Right renal pelvis (tissue), 4 donors: ENCODE data around the gene DNAI7. TPM values are rescaled to one million over a fixed set of nuclear protein-coding genes. Genes with fewer than 3 reads are reported as not detected.

Experiments used
- DNase-seq, 4 donors: peaks; one replicate each; pipeline ENCODE4 v3.0.0-alpha.2; 2013; ENCODE audit warnings: low read depth in 4 of 4, low spot score in 3 of 4, missing footprints in 1 of 4
- polyA plus RNA-seq, 4 donors: library from polyadenylated mRNA; unstranded; fragments of 120-200 nt; gene quantifications; one replicate each; pipeline ENCODE4 v1.2.1, GENCODE V29; 2013; ENCODE audit not compliant: insufficient read length in 4 of 4

The DNAI7 gene
- polyA plus RNA-seq, 4 donors, result 5.2 to 7.2 (median 6.4) TPM

DNA sequence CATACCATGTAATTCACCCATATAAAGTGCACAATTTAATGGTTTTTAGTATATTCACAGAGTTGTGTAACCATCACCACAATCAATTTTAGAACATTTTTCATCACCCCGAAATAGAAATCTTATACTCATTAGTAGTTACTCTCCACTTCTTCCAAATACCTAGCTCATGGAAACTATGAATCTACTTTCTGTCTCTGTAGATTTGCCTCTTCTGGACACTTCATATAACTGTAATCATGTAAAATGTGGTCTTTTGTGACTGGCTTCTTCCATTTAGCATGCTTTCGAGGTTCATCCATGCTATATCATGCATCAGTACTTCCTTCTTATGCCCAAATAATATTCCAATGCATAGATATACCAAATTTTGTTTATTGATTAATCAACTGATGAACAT, 10.8 kb downstream of the DNAI7 start:
- no peak for DNase-seq

DNA sequence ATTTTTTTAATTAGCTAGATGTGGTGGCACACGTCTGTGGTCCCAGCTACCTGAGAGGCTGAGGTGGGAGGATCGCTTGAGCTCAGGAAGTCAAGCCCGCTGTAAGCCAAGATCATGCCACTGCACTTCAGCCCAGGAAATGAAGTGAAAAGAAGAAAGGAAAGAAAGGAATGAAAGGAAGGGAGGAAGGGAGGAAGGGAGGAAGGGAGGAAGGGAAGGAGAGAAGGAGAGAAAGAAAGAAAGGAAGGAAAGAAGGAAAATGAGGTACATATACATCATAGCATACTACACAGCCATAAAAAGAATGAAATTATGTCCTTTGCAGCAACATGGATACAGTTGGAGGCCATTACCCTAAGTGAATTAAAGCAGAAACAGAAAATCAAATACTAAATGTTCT, 12.2 kb downstream of the DNAI7 start:
- no peak for DNase-seq

DNA sequence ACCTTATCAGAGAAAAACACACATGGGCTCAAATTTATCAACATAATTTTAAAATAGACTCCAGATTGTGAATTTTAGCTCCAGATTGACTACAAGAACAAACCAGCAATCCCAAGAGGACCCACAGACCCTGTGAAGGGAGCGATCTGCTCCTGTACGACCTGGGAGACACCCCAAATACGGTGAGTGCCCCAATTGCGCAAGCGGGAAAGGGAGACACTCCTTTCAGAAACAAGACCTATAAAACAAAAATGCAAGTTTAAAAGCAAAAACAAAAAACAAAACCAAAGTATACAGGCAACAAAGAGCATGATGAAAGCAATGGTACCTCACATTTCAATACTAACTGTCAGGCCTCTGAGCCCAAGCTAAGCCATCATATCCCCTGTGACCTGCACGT, 32.1 kb downstream of the DNAI7 start:
- no peak for DNase-seq

DNA sequence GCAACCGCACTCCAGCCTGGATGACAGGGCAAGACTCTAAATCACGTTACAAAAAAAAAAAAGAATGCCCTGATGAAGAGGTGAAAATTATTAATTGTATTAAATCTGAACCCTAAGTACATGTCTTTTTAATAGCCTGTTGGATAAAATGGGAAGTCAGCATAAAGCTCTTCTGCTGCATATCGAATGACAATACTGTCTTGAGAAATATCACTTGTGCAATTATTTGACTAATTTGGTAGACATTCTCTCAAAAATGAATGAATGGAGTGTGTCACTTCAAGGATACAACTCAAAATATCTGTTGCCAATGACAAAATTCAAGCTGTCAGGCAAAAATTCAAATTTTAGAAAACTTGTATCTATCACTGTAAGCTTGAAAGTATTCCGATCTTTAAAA, 38.9 kb downstream of the DNAI7 start:
- DNase-seq, result no peak

DNA sequence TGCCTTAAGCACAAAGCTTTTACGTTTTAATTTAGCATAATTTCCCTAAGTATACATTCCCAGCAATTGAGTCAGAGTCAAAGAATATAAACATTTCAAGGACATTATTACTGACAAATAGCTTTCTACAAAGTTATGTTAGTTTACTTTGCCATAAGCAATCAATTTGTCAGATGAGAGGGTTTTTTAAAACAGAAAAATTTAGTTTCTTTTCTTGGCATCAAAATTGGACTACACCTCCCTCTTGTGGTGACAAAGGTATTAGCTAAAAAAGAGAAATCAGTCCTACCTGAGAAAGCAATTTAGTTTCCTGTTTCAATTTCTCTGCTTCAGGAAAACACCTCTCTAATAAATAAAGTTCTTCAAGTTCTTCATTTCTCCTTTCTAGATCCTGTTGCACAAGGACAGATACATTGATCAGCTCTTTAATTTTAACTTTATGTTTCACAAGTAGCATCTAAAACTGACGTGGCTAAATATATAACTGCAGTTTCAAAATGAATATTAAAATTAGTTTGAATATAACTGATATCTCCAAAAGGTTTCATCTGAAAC, 39.9 kb downstream of the DNAI7 start:
- peak in 2 of 4 donors; percentile 14 to 21 for DNase-seq

DNA sequence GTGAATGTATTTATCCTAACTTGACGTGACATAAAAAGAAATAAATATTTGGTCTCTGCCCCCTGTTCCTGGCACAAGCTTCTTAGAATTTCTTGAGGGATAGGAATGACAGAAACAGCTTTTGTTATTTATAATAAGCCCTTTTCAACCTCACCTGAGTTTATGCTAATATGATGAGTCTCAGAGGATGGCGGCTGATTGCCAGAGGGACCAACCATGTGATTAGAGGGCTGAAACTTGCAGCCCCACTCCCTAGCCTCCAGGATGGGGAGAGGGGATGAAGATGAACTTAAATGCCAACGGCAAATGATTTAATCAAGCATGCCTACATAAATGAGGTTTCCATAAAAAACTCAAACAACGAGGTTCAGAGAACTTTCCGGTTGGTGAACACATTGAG, 42.9 kb downstream of the DNAI7 start:
- no peak for DNase-seq

DNA sequence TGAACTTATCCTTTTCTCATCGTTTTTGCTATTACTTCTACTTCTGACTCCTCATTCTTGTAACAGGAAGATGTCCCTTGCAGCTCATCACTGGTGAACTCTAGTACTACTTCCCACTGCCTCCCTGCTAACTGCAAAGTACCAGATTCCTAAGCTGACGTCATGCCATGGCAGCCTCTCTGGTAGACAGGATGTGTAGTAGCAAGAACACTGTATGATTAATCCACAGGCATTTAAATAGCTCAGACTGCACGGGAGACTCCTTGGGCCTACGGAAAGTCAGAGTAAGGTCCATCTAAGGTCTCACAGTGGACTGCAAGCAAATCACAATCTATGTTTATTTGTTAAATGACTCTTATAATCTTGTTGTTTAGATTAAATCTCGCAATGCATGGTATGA, 43.5 kb downstream of the DNAI7 start:
- DNase-seq, result peak in 2 of 4 donors; percentile 23 to 46

DNA sequence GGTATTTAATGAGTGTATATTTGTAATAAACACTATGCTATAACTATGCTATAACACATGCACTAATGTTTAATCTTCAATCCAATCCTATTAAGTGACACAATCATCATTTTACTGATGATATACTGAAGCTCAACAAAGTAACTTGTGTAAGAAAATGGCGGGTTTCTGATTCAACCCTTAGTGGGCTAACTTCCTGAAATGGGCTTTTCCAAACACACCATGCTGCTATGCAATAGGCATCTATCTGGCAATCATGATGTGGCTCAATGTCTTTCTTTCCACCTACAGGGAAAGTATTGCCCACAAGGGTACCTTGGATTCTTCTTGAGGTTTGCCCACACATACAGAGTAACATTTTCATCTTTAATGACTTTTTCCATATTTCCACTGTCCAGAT, 48.3 kb downstream of the DNAI7 start:
- no peak for DNase-seq

DNA sequence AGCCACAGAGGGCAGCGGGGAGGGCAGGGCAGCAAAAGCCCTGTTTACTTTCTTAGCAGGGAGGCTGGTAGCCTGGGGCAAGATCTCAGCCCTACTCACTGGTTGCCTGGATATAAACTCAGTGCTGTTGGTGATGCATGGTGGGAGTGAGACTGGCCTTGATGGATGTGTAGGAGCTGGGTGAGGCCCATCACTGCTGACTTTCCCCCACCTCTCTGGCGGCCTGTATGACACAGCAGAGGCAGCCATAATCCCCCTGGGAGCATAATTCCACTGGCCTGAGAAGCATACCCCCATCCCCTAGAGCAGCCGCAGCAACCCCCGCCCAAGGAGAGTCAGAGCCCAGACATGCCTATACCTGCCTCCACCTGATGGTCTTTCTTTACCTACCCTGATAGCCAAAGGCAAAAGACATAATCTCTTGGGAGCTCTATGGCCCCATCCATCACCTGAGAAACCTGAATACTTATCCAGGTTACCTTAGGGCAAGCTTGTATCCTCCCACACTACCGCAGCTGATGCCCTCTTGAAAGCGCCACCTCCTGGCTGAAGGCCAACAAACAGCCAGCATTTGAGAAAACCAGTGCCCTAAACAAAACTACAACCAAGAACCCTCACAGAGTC, 59.3 kb downstream of the DNAI7 start:
- DNase-seq, result no peak

DNA sequence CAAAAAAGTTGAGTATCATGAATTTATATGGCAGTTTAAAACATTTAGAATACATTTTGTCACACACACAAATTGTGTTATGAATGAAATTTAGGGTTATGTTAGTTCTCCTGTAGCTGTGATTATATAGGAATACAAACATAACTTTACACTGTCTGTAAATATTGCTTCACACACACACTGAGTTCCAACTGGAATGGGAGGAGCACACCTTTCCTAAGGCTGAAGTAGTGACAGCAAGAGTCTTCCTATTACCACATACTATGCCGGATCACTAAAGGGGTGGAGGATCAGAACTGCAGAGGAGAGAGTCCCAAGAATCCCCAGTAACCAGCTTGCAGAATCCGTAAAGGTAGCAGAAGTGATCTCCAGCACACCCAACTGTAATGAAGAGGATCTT, 63.7 kb downstream of the DNAI7 start:
- DNase-seq, result no peak

DNA sequence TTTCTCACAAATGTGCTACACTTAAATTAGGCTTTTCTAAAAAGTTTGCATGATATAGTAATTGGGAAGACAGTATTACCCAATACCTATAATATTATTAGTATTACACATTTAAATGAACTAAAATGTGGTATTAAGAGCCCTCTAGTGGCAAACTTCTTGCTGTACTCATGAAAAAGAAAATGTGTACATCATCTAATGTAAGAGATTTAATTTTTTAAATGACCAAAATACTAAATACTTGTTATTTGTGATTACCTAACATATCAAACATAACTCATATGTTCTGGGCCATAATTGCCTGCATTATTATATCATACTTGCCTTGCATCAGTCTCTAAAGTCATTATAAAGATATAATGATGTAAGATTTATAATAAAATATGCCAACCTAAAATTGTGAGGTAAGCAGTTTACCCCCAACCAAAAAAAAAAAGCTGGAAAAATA, 64.2 kb downstream of the DNAI7 start:
- DNase-seq, result peak in 1 of 4 donors; percentile 7

DNA sequence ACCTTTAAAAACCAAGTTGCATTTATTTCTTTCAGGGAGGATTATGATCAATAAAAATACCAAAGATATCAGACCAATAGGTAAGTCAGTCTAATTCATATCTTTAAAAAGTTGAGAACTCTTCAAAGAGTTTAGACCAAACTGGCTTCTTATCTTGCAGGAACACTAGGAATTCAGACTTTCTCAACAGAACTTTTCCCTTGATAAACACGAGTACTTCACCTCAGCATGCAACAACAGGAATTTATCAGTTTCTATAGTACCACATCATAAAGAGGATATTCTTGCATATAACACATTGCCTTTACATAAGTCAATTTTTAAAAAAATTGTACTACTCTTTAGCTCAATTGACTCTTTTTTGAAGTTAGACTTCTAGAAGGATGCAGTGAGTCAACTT, 68.2 kb downstream of the DNAI7 start:
- DNase-seq, result no peak

DNA sequence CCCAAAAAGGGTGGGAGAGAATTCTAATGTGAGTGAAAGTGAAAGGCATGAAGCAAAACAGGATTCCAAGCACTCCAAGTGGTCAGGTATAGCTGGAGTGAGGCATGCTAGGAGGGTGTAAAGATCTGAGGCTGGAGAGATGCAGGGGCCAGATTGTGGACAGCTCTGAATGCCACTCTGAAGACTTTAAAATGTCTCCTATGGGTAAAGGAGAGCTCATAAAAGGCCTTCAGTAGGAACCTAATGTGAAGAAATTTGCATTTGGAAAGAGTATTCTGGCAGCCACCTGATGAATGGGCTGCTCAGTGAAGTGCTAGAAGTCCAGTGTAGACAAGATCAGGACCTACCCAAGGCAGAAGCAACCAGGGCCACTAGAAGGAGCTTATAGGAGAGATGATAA, 68.9 kb downstream of the DNAI7 start:
- DNase-seq, result no peak

DNA sequence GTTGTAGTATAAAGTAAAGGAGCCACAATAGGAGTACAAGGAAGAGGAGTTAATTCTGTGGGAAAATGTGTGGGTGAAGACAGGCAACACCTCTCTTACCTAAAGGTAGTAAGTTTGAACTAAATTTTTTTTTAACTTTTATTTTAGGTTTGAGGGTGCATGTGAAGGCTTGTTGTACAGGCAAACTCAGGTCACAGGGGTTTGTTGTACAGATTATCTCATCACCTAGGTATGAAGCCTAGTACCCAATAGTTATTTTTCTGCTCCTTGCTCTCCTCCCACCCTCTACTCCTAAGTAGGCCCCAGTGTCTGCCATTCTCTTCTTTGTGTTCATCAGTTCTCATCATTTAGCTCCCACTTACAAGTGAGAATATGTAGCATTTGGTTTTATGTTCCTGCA, 70.5 kb downstream of the DNAI7 start:
- DNase-seq, result no peak

DNA sequence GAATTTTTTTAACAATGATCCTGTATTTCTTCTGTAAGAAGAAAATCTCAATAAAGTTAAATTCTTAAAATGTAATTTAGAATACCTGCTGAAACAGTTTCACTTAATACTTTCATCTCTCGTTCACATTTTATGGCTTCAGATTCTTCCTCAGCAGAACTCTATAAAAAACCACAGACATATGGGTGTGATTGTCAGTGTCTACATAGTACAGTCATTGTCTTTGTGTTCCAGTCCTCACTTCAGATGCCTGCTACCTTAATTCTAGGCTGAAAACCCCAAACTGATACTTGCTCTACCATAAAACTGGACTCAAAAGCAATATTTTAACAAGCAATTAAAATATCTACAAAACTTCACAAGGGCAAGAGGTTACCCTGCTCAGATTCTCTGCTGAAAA, 71.8 kb downstream of the DNAI7 start:
- DNase-seq, result no peak

DNA sequence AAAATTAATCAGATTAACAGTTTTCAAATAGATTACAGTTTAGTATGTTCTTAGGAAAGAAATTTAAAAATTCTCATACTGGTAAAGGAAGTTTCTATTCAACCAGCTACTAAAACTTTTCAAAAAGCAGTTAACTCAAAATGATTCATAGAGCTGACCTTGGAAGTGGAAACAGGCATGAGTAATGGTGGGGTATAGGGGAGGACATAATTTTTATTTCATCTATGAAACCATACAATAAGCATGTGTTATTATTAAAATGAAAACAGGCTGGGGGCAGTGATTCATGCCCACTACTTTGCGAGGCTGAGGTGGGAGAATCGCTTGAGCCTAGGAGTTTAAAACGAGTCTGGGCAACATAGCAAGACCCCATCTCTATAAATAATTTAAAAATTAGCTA, 73.0 kb downstream of the DNAI7 start:
- DNase-seq, result no peak

DNA sequence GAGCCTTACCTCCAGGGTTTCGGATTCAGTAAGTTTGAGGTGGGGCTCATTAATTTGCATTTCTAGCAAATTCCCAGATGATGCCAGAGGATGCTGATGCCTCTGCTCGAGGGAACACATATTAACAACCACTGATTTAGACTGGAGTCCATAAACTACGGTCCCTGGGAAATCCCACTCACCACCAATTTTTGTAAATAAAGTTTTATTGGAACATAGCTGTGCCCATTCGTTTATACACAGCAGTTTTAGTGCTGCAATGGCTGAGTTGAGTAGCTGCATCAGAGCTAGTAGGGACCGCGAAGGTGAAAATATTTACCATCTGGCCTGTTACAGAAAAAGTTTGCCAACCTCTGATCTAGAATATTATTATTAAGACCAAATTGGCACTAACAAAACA, 73.8 kb downstream of the DNAI7 start:
- no peak for DNase-seq

DNA sequence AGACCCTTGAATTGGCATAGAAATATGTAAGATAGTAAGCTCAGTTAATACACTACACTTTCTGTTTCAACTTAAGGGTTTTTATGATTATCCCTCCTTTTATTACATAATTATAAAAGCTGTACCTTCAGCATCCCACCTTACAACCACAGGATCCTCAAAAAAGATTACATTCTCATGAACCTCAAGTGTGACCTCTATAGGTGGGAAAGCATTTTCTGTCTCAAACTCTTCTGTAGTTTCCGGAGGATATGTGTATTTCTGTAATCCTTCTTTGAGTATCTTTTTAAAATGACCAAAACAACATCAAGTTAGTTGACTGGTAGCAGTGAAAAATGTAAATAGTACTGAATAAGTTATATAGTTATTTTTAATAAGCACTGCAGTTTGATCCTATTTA, 75.9 kb downstream of the DNAI7 start:
- no peak for DNase-seq

DNA sequence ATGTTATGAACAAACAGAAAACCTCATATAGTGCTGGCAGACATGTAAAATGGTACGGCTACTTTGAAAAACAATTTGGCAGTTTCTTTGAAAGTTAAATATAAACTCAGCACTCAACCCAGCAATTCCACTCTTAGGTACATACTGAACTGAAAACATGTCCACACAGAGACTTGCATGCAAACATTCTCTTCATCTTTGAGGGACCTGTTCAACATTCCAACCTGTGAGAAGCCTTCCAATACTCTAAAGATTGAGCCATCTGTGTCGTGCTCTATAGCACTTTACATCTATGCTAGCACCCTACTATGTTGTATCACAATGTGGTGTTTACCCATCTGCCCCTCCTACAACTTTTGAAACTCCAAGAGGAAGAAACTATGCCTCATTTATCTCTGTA, 79.3 kb downstream of the DNAI7 start:
- no peak for DNase-seq

DNA sequence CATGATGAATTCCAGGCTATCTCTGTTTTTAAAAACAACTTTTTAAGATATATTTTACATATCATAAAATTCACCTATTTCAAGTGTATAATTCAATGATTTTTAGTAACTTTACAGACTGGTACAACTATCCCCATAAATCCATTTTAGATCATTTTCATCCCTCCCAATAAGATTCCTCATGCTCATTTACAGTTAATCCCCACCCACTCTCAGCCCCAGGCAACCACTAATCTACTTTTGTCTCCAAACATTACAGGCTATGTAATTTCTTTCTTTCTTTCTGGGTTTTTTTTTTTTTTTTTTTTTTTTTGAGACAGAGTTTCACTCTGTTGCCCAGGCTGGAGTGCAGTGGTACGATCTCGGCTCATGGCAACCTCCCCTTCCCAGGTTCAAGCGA, 81.3 kb downstream of the DNAI7 start:
- no peak for DNase-seq

DNA sequence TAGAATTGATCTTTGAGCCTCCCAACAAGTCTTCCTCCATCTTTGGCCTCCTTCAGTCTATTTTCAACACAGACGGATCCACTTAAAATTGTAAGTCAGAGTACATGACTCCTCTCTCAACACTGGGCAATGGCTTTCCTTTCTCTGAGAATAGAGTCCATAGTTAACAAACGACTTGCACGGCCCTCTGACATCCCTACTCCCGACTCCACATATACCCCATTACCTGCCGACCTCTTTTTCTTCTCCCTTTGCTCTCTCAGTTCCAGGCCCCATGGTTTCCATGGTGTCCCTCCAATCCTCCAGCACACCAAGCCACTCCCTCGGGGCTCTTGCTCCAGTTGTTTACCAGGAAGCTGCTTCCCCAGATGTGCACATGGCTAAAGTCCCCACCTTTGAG, 84.7 kb downstream of the DNAI7 start:
- no peak for DNase-seq

DNA sequence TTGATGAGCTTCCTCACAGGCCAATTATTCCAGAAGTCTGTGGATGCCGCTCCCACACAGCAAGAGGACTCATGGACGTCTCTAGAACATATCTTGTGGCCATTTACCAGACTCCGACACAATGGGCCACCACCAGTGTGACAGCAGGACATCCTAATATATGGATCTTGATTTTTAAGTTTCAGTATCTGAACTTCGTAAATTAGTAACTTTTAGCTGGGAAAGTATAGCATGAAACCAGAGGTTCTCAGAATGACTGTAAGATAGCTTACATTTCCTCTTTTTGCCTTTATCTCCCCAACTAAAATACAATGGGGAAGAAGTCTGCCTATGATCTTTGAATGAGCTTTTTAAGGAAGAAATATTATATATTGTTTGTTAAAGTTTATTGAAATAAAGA, 87.0 kb downstream of the DNAI7 start:
- no peak for DNase-seq

DNA sequence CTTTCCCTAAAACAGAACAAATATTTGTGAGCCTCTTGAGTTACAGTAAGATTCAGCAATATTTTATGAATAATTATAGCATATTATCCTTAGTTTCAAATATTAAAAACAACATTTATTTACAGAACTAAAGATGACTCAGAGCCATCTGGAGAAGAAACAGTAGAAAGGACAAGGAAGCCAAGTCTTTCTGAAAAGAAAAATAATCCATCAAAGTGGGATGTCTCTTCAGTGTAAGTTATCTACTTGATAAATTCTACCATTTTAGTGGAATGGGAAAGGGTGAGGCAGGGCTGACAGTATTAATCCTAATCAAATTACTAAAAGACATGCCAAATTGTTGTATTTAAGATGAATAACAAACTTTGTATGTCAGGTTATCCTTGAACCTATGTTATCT, 88.1 kb downstream of the DNAI7 start:
- no peak for DNase-seq
